OCI-LY1 (cell line): ENCODE measurements around the gene KRTAP6-3.

Experiments used
- EZH2 ChIP-seq: fragments of 200-600 bp; sonication (generic), shearing (Covaris generic); IDR thresholded peaks from 2 replicates; pipeline ENCODE4 v1.8.0; 2017; ENCODE audit warnings: borderline replicate concordance, mixed run types, mild to moderate bottlenecking, antibody characterized with exemption, low read length, moderate library complexity, mixed read lengths
- TF ChIP-seq, protein P1 (sequence below): fragments of 200-600 bp; sonication (generic), shearing (Covaris generic); IDR thresholded peaks from 2 replicates; pipeline ENCODE4 v1.5.1; 2017; ENCODE audit warnings: mild to moderate bottlenecking, antibody characterized with exemption, low read length, moderate library complexity, mixed read lengths

DNA sequence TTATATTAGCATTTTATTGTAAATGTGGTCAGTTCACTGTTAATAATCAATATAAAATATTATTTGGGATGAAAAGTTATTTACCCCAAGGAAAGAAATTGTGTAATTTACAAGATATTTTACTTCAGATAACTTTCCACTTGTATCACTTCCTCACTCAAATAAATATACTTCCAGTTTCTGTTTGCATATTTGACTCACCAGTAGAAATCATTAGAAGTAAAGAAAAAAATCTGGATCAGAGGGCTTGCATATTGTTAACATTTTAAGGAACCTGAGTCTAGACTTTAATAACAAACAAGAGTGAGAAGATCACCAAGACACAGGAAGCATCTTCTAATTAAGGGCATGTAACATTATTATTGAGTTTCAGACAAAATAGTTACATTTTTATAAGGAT is 27.8 kb downstream of the KRTAP6-3 start:
- TF ChIP-seq, protein P1, sequence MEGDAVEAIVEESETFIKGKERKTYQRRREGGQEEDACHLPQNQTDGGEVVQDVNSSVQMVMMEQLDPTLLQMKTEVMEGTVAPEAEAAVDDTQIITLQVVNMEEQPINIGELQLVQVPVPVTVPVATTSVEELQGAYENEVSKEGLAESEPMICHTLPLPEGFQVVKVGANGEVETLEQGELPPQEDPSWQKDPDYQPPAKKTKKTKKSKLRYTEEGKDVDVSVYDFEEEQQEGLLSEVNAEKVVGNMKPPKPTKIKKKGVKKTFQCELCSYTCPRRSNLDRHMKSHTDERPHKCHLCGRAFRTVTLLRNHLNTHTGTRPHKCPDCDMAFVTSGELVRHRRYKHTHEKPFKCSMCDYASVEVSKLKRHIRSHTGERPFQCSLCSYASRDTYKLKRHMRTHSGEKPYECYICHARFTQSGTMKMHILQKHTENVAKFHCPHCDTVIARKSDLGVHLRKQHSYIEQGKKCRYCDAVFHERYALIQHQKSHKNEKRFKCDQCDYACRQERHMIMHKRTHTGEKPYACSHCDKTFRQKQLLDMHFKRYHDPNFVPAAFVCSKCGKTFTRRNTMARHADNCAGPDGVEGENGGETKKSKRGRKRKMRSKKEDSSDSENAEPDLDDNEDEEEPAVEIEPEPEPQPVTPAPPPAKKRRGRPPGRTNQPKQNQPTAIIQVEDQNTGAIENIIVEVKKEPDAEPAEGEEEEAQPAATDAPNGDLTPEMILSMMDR: no peak
- TF ChIP-seq EZH2: no peak
